ENCODE measurements around the gene NUTM2B.
"Not testable (repeated sequence)": the region's sequence is repeated elsewhere in the genome, so short reads cannot be mapped to it uniquely, and the experiment has no call there.

Gene NUTM2B, protein sequence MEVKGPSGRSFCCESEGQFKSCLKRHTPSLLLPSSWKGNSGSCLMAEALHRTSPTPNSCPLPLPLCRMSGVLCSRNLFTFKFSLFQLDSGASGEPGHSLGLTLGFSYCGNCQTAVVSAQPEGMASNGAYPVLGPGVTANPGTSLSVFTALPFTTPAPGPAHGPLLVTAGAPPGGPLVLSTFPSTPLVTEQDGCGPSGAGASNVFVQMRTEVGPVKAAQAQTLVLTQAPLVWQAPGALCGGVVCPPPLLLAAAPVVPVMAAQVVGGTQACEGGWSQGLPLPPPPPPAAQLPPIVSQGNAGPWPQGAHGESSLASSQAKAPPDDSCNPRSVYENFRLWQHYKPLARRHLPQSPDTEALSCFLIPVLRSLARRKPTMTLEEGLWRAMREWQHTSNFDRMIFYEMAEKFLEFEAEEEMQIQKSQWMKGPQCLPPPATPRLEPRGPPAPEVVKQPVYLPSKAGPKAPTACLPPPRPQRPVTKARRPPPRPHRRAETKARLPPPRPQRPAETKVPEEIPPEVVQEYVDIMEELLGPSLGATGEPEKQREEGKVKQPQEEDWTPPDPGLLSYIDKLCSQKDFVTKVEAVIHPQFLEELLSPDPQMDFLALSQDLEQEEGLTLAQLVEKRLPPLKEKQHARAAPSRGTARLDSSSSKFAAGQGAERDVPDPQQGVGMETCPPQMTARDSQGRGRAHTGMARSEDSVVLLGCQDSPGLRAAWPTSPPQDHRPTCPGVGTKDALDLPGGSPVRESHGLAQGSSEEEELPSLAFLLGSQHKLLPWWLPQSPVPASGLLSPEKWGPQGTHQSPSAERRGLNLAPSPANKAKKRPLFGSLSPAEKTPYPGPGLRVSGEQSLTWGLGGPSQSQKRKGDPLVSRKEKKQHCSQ

DNA sequence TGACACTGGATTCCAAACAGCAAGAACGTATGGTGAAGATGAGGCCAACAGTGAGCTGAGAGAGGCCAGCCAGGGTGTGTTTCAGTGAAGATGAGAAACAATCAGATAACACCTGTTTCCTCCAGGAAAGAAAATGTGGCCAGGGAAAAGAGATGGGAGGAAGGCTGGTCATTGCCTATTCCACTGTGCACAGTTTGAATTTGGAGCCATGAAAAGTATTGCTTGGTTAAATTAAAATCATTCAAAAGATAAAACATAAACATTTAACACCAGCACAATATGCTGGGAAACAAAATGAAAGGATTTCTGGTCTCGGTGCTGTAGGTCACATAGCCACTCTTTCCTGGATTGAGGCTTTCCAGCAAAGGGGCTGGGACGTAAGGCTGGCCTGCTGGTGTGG, at the start of gene NUTM2B:
NUTM2B (plus strand) TSS at position 301 of the 400 bp plus-strand sequence. CDS start 383 bp downstream, outside the sequence.
- DNase-seq, result not testable (repeated sequence)

DNA sequence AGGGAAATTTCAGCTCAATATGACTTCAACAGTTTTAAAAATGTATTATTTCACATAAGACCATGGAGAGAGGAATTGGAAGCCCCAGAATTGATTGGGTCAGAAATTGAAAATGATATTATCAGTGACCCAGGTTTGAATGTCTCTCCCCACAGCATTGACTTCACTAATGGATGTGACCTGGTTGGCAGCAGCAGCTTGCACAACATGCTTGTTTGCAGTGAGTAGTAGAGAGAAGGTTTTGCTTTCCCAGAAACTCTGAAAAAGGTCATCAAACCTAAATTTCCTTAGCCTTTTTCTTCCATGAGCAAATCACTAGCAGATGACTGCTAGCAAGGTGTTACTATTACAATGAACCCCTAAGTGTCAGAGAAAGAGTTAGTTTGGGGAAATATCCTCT, 39.7 kb upstream of the NUTM2B start:
- DNase-seq, result not testable (repeated sequence)

DNA sequence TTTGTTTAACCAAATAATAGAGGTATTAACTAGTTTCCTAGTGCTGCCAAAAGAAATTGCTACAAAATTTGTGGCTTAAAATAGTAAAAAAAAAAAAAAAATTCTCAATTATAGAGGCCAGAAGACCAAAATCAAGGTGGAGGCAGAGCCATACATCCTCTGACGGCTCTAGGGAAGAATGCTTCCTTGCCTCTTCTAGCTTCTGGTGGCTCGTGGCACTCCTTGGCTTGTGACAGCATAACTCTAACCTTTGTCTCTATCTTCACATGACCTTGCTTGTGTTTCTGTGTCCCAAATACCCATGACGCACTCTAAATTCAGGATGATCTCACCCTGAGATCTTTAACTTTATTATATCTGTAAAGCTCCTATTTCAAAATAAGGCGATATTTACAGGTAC, 38.3 kb upstream of the NUTM2B start:
- DNase-seq, result not testable (repeated sequence)

DNA sequence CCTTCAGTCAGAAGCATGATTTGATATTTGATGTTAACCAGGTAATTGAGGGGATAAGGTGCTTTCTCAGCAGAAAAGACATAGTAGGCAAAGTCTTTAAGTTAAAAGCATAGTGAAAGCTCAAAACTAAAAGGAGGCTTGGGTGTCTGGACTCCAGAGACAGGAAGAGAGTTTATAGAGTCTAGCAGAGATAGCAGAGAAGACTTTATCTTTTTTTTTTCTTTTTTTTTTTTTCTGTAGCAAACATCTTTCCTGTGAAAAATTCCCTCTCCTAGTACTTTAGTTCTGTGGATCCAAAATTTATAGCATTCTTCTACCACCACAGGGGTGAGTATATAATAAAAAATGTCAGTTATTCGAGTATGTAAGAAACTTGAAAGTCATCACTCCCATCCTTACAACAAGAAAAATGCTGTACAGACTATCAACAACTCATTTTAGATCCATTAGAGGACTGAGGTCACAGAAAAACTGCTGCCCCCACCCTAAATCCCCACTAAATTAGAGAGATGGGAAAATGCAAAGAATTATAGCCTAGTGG, 33.7 kb upstream of the NUTM2B start:
- DNase-seq, result not testable (repeated sequence)

DNA sequence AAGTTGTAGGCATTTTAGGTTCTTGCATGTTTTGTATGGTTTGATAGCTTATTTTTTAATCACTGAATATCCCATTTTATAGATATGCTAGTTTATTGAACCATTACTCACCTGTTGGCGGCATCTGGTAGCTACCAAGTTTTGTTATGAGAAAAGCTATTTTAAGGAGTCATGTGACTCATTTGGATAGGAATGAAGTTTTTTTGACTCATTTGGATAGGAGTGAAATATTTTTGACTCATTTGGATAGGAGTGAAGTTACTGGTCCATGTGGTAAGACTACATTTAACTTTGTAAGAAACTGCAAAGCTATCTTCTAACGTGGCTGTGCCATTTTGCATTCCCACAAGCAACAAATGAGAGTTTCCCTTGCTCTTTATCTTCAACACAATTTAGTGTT, 28.1 kb upstream of the NUTM2B start:
- not testable (repeated sequence) for DNase-seq

DNA sequence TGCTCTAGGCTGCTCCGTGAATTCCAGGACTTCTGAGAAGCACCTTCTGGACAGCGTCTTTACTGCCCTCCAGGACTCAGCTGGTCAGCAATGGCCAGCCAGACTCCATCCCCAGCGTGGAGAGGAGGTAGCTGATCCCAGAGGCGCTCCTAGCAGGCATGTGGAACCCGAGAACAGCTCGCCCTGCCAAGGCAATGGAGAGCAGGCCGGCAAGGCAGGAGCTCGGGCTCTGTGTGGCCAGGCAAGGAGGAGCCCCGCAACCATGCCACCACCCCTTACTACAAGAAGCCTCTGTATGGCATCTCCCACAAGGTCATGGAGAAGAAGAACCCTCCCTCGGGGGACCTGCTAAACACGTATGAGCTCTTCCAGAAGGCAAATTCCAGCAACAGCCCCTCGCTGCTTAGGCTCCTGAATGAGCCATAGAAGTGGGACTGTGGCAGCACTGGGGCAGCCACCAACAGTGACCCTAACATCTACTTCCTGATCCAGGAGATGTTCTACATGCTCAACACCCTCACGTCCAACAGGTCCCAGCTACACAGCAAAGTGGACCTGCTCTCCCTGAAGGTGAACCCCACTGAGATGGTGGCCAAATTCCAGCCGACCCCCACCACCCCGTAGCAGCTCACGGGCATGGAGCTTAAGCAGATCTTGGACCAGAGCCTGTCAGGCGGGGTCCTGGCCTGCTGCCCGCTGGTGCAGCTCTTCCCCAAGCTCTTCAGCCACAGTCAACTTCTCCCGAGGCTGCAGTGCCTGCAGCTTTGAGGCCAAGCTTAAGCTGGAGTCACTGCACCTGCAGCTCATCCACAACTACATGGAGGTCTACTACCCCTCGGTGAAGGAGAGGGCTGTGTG, 19.8 kb upstream of the NUTM2B start:
- not testable (repeated sequence) for DNase-seq

DNA sequence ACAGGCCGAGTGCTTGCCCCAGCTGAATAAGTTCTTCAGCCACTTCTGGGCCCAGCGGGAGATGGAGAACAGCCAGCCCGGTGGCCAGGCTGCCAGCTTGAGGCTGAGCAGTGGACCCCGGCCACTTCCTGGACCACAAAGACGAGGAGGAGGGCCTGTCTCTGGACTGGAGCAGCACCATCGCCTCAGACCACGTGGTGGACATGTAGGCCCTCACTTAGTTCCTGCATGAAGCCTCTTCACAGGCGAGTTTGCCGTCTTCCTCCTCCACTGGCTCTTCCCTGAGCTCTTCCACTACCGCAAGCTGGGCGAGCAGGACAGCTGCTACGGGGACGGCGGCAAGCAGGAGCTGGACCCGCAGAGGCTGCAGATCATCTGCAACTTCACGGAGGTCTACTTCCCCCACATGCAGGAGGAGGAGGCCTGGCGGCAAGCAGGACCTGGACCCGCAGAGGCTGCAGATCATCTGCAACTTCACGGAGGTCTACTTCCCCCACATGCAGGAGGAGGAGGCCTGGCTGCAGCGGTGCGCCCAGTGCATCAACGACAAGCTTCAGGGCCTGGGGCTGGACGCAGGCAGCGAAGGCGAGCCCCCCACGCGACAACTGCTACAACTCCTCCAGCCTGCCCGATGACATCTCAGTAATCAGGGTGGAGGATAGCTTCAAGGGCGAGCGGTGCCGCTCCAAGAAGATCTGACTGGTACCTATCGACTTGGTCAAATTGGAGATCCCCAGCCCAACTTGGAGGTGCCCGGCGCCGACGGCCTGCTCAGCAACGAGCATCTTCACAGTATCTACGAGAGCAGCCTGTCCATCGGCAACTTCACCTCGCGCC, 18.9 kb upstream of the NUTM2B start:
- DNase-seq, result not testable (repeated sequence)

DNA sequence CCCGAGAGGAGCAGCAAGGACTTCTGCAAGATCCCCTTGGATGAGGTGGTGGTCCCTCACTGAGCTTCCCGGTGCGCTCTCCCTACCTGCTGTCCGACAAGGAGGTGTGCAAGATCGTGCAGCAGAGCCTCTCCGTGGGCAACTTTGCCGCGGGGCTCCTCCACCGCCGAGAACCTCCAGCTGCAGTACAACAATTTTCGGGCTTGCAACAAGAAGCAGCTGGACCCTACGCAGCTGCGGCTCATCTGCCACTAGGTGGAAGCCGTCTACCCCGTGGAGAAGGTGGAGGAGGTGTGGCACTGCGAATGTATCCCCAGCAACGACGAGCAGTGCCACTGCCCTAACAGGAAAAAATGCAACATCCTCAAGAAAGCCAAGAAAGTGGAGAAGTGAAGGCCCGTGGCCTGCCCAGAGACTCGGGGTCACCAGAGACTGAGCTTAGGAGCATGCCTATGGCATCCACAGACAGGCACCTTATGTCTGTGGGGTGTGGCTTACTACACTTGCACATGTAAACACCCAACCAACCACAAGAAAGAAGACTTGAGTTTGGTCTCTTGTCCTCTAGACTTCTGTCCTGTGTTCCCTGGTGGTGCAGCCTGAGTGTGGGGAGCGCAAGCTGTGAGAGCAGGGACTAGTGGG, 17.9 kb upstream of the NUTM2B start:
- DNase-seq, result not testable (repeated sequence)

DNA sequence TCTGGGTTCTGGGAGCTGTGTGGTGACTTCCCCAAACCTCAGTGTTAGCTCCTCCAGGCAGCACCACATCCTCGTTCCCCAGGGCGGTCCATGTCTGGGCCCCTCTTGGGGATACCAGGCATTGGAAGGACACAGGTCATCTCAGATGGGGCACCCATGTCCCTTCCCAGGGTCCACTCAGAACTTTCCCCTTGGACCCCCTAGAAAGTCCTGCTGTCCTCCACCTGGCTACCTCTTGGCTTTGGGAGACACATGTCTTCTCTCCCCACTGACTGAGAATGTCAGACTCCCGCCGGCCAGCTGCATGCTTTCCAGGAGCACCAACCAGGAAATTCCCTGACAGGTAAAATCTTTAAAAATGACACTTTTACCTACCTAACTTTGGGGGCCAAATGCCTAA, 16.4 kb upstream of the NUTM2B start:
- not testable (repeated sequence) for DNase-seq

DNA sequence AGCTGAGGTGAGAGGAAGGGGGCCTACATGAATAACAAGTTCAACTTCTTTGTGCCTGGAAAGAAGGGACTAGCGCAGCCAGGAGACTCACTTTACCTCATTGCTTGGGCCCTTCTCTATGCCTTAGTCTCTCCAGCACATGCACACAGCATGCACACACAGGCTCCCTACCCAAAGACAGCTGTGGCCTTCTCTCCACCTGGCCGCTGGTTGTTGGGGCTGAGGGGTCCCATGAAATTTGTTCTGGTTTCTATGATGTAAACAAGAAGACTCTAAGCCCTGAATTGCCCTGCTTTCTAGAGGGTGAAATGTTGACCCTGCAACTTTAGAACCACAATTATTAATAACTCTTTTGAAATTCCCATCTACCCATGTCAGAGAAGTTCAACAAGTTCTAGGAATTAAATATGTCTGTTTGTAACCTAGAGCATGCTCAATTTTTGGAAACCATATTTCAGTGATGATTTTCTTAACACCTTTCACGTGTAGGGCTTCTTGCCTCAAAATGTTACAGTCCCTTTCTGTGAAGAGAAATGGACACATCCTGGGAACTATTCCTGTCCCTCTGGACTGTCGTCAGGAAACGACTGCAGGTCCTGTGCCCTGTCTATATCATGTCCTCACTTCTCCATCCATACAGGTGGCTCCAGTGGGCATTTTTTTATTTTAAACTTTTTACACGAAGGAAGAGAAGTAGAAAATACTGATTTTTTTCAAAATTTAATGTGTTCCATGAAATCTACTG, 15.4 kb upstream of the NUTM2B start:
- not testable (repeated sequence) for DNase-seq

DNA sequence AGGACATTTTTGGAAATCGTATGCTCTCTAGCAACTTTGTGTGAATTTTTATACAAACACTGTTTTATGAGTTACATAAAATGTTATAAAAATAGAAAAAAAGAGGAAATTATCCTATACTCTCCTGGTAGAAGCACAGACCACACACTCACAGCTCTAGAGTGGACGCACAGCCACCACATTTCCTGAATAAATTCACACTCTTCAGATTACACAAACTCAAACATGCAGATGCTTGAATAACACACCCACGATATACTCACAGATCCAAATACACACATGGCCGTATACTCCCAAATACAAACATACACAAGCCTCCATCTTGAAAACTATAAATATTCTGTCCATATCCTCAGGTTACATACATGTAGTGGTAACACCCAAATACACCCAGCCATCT, 14.2 kb upstream of the NUTM2B start:
- not testable (repeated sequence) for DNase-seq

DNA sequence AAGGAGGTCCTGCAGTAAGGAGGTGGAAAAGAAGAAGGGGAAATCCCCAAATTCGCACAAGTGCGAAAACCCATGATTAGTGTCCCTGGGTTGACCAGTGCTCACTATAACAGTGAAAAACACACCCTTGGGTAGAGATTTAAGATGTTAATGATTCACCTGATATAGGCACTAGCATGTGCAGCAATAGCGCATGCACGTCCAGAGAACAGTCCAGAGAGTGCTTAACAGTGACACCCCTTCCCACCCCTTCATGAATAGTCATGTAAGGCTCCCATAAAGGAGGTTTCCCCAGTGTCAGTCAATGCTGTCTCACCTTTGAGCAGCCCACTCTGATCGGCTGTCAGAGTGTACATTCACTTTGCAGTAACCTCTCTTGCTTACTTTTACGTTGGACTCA, 6.4 kb upstream of the NUTM2B start:
- not testable (repeated sequence) for DNase-seq

DNA sequence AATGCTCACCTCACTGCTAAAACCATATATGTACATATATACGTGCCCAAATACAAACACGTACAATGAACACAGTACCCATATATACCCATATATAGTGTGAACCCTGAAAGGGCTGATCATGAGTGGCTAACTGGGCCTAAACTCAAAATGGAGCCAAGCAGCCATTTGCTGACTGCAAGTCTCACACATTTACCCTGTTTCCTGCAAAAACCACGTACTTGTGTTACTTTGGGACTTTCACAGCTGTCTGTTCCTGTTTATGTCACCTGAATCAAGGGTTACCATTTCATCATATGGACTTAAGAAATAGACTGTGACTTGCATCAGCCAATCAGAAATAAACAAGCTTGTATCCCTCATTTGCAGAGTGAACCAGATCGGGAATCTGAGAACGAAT, 5.9 kb upstream of the NUTM2B start:
- not testable (repeated sequence) for DNase-seq

DNA sequence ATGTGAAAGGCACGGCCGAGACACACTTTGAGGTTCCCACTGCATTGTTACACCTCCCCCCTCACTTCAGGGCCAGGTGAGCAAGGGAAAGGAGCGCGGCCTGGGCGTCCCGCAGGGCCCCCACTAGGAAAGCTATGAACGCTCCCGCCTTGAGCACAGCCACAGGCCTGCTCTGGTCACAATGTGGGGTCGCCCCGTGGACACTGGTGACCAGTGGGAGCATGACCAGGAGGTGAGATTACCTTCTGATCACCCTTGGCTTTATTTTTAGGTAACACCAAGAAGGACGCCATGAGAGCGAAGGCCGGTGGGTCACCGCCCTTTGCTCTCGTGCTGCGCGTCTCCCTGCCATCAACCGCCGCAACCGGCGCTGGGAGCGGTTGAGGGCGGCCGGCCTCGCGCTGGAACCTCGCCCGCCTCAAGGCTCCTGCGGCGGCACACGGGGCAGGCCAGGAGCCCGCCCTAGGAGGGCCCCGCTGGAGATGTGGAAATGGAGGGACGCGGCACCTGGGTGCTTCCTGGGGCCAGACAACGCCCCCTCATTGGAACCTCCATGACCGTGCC, 2.6 kb upstream of the NUTM2B start:
- DNase-seq, result not testable (repeated sequence)

DNA sequence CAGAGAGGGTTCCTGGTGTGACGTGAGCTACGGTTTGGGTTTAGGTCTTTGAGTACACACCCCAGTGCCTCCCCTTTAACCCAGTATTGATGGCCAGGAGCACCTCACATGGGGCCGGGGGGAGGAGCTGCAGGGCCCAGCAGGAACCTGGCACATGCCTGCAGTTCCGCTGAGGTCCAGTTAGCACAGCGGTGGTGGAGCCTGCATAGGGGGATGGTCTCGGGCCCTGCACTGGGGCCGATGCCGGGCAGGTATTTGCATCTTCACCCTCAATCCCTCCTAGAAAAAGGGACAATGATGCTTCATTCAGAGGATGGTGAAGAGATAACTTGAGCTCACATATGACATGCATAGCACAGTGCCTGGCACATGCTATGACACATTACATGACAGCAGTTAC, 4.0 kb downstream of the NUTM2B start:
- DNase-seq, result not testable (repeated sequence)

DNA sequence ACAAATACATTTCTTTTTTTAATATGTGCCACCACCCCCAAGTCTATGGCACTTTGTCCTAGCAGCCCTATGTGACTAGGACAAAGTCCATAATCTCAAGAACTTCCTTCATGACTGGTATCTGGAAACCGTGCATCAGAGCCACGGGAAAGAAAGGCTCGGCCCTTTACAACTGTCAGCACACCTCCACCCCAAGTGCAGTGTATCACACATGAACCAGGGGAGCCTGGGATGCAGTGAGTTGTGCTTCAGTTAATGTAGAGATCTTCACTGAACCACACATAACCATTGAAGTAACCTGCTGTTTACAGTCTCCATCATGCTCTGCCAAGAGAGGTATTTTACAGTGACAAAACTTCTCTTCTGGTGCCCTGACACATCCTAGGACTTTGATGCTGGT, 11.9 kb downstream of the NUTM2B start:
- not testable (repeated sequence) for DNase-seq

DNA sequence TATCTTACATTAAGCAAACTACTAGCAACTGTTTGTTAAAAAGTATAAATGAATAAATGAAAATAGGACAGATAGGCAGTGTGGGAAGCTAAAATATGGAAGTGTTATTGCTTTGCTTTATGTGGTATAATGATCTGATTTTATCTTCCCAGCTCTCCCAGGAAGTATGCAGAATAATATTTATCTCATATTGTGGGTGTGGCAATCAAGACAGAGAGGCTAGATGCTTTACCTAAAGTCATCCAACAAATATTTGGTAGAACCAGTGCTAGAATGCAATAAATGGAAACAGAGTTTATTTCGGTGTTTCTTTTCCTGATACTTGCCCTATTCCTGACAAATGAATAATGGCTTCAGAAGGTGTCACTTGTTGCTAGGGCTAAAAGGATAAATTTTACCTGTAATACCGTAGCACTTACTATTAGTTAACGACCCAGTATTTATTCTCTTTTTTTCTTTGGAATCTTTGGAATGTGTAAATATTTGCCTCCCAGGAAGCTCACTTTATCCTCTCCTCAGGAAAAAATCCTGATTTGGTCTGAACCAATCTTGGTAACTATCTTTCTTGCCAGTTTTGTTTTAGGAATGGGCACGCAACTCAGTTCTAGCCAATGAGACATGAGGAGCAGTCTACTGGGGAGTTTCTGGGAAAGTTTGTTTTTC, 14.0 kb downstream of the NUTM2B start:
- not testable (repeated sequence) for DNase-seq

DNA sequence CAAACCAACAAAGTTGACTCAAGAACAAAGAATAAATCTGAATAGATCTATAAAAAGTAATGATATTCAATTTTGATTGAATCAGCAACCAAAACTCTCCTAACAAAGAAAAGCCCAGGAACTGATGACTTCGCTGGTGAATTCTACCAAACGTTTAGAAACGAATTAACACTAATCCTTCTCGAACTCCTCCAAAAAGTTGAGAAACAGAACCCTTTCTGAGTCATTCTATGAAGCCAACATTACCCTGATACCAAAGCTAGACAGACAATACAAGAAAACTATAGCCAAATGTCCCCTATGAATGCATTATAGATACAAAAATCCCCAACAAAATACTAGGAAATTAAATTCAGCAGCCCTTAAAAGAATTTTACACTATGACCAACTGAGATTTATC, 17.0 kb downstream of the NUTM2B start:
- not testable (repeated sequence) for DNase-seq

DNA sequence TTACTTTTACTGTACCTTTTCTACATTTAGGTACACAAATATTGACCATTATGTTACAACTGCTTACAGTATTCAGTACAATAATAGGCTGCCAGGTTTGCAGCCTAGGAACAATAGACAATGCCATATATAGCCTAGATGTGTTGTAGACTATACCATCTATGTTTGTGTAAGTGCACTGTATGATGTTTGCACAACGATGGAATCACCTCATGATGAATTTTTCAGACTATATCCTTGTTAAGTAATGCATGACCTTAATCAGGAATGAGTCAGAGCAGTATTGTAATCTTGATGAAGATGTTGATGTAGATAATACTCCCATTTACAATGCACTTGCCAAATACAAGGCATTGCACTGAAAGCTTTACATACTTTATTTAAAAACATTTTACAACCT, 23.6 kb downstream of the NUTM2B start:
- DNase-seq, result not testable (repeated sequence)

All from NCI-H2029 treated with DMSO at 0.1 percent for 48 hours (cell line).